Stomach (tissue), 9 donors: ENCODE results near the gene METTL15. TPM values are rescaled to one million over a fixed set of nuclear protein-coding genes. Genes with fewer than 3 reads are reported as not detected.

Experiments used
- DNase-seq, 2 donors: peaks; one replicate each; pipeline versions ENCODE4 v3.0.0 to v3.0.0-alpha.2; 2013 to 2019
- H3K27ac ChIP-seq, 5 donors: fragments of 200-600 bp in 4 of 5; sonication (generic) in 4 of 5; one replicate each; pipeline ENCODE4 v1.5.1; 2013 to 2019; ENCODE audit warnings: mild to moderate bottlenecking in 1 of 5, moderate library complexity in 1 of 5
- H3K27me3 ChIP-seq, 3 donors: fragments of 200-600 bp; sonication (generic); one replicate each; pipeline ENCODE4 v1.5.1; 2017 to 2019; ENCODE audit warnings: mixed run types in 1 of 3
- H3K36me3 ChIP-seq, 4 donors: fragments of 200-600 bp; sonication (generic); 1 replicate in 3 of 4; 2 replicates in 1 of 4; pipeline ENCODE4 v1.5.1; 2016 to 2019
- H3K4me1 ChIP-seq, 4 donors: fragments of 200-600 bp; sonication (generic); one replicate each; pipeline ENCODE4 v1.5.1; 2016 to 2019
- H3K4me3 ChIP-seq, 4 donors: fragments of 200-600 bp; sonication (generic) in 3 of 4; one replicate each; pipeline ENCODE4 v1.5.1; 2016 to 2019; ENCODE audit warnings: mild to moderate bottlenecking in 1 of 4
- H3K9me3 ChIP-seq, 4 donors: fragments of 200-600 bp; sonication (generic); one replicate each; pipeline ENCODE4 v1.5.1; 2016 to 2019
- CTCF ChIP-seq, 7 experiments: fragments of 450-650 bp in 4 of 7; fragments of 200-600 bp in 3 of 7; sonication (generic) in 3 of 7; IDR thresholded peaks; one replicate each; pipeline ENCODE4 v1.5.1; 2016 to 2019; ENCODE audit warnings: antibody characterized with exemption in 7 of 7, control low read depth in 2 of 7, mild to moderate bottlenecking in 1 of 7
- EP300 ChIP-seq: sonication (generic); formaldehyde crosslinking; IDR thresholded peaks from one replicate; pipeline ENCODE4 v1.6.1; 2017; ENCODE audit warnings: antibody characterized with exemption
- POLR2A ChIP-seq, 4 donors: fragments of 450-650 bp; IDR thresholded peaks; one replicate each; pipeline ENCODE4 v1.6.1; 2016; ENCODE audit warnings: antibody characterized with exemption in 4 of 4, control low read depth in 2 of 4, mild to moderate bottlenecking in 1 of 4, moderate library complexity in 1 of 4
- POLR2AphosphoS5 ChIP-seq, 3 donors: sonication (generic); formaldehyde crosslinking; IDR thresholded peaks; one replicate each; pipeline ENCODE4 v1.6.1; 2016; ENCODE audit warnings: antibody characterized with exemption in 3 of 3
- WGBS, 5 donors: extraction: QIAGEN DNeasy Blood & Tissue Kit in 3 of 5; methylation state at CpG; one replicate each; pipeline versions ENCODE4 v1.1.5 to v1.1.7; 2013 to 2018; 5-methylcytosine and 5-hydroxymethylcytosine counted together
- intact Hi-C: fragments of 100-400 bp; cut with DNase I; formaldehyde crosslinking; loops from one replicate; pipeline ENCODE4 v1.15.1; 2023; ENCODE audit warnings: low total_unique reads
- polyA plus RNA-seq, 3 donors: library from polyadenylated mRNA; stranded (reverse); fragments of 200-250 nt; gene quantifications; one replicate each; pipeline ENCODE4 v1.2.3, GENCODE V29; 2013
- total RNA-seq, 5 donors: library from RNA; depleted of rRNA; stranded (reverse); fragments of >200 nt; gene quantifications; one replicate each; pipeline versions ENCODE4 v1.1.0 to v1.2.3, GENCODE V29; 2014 to 2016
- donor health status: healthy with polysubstance abuse.
- donor health status: Bipolar disorder and iron deficiency.
- donor health status: healthy.

METTL15 gene
- total and polyA plus RNA-seq, 8 donors: 0.58 to 21.7 (median 8.7) TPM

GRCh38 chr11:28242596-28242995 lies 134.4 kb downstream of the METTL15 start:
- H3K4me3 ChIP-seq: no peak overlapping the region
- H3K27me3 ChIP-seq: no peaks in the 10 kb centered on the region
- intact Hi-C loops: no loop called here
- no peaks in the 10 kb centered on the region for H3K4me1 ChIP-seq
- WGBS, 5 donors: 92 to 97% (median 94%) methylated on average over 4 of the region's 4 CpGs
- TF ChIP-seq EP300 (no peak), POLR2AphosphoS5 (IDR thresholded peaks at IDR 0.05) (no peak), POLR2A (IDR thresholded peaks at IDR 0.05) (no peak), CTCF (IDR thresholded peaks at IDR 0.05) (no peak)
- no peak overlapping the region for H3K27ac ChIP-seq
- H3K36me3 ChIP-seq: peaks cover 0 to 8% (median 2%) of the 10 kb centered on the region in 4 donors
- DNase-seq: no peak
- no peaks in the 10 kb centered on the region for H3K9me3 ChIP-seq

- Histone ChIP-seq H3K4me3 (no peak overlapping the region), H3K9me3 (no peaks in the 10 kb centered on the region), H3K27me3 (no peaks in the 10 kb centered on the region), H3K36me3 (peaks cover 0 to 8% (median 2%) of the 10 kb centered on the region in 4 donors), H3K4me1 (no peaks in the 10 kb centered on the region), H3K27ac (no peak overlapping the region)
- 79 to 97% (median 91%) methylated on average over 2 of the region's 2 CpGs for WGBS, 5 donors
- TF ChIP-seq POLR2AphosphoS5 (IDR thresholded peaks at IDR 0.05): no peak
- no peak for TF ChIP-seq POLR2A (IDR thresholded peaks at IDR 0.05)
- TF ChIP-seq CTCF (IDR thresholded peaks at IDR 0.05): no peak
- no peak for TF ChIP-seq EP300
- intact Hi-C loops: no loop called here
- no peak for DNase-seq
Observed at GRCh38 chr11:28243061-28243460, 134.9 kb downstream of the METTL15 start.

- whole genome bisulfite sequencing, 5 donors: 77 to 93% (median 89%) methylated on average over 2 of the region's 2 CpGs
- Histone ChIP-seq H3K27me3 (no peaks in the 10 kb centered on the region), H3K27ac (no peak overlapping the region), H3K4me3 (no peak overlapping the region), H3K9me3 (no peaks in the 10 kb centered on the region), H3K36me3 (peaks cover 0 to 8% (median 2%) of the 10 kb centered on the region in 4 donors), H3K4me1 (no peaks in the 10 kb centered on the region)
- no peak for TF ChIP-seq CTCF (IDR thresholded peaks at IDR 0.05)
- no peak for TF ChIP-seq POLR2A (IDR thresholded peaks at IDR 0.05)
- TF ChIP-seq POLR2AphosphoS5 (IDR thresholded peaks at IDR 0.05): no peak
- no peak for TF ChIP-seq EP300
- no peak for DNase-seq
- intact Hi-C loops: no loop called here
Observed at GRCh38 chr11:28243581-28243980, 135.4 kb downstream of the METTL15 start.

GRCh38 chr11:28245131-28245530 lies 136.9 kb downstream of the METTL15 start:
- 92 to 97% (median 96%) methylated on average over 2 of the region's 2 CpGs for WGBS, 5 donors
- H3K27ac ChIP-seq: no peak overlapping the region
- TF ChIP-seq POLR2AphosphoS5 (IDR thresholded peaks at IDR 0.05): no peak
- no peak for TF ChIP-seq EP300
- H3K9me3 ChIP-seq: no peaks in the 10 kb centered on the region
- no peak overlapping the region for H3K4me3 ChIP-seq
- intact Hi-C loops: no loop called here
- no peaks in the 10 kb centered on the region for H3K27me3 ChIP-seq
- no peaks in the 10 kb centered on the region for H3K4me1 ChIP-seq
- DNase-seq: no peak
- H3K36me3 ChIP-seq: peaks cover 0 to 8% (median 2%) of the 10 kb centered on the region in 4 donors

- no peak overlapping the region for H3K4me3 ChIP-seq
- intact Hi-C loops: no loop called here
- peaks cover 0 to 3% (median 0%) of the 10 kb centered on the region in 4 donors for H3K36me3 ChIP-seq
- no peak overlapping the region for H3K27ac ChIP-seq
- DNase-seq: no peak
- H3K9me3 ChIP-seq: no peaks in the 10 kb centered on the region
- no peak for TF ChIP-seq EP300
- no peak for TF ChIP-seq POLR2A (IDR thresholded peaks at IDR 0.05)
- no peak for TF ChIP-seq CTCF (IDR thresholded peaks at IDR 0.05)
- no peak for TF ChIP-seq POLR2AphosphoS5 (IDR thresholded peaks at IDR 0.05)
- H3K27me3 ChIP-seq: no peaks in the 10 kb centered on the region
- no peaks in the 10 kb centered on the region for H3K4me1 ChIP-seq
Observed at GRCh38 chr11:28250192-28250591, 142.0 kb downstream of the METTL15 start.
